ENCODE data around the gene FUOM. TPM values are rescaled to one million over a fixed set of nuclear protein-coding genes. Genes with fewer than 3 reads are reported as not detected.

The FUOM gene, protein sequence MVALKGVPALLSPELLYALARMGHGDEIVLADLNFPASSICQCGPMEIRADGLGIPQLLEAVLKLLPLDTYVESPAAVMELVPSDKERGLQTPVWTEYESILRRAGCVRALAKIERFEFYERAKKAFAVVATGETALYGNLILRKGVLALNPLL
- 16.0 and 22.3 TPM in 2 replicates for total RNA-seq (2021)
- percentile 46 among the genes with signal in this experiment for Bru-seq, nascent RNA
- BruChase-seq, experiment 1, labeled RNA remaining after a 2-hour chase = percentile 44 among the genes with signal in this experiment
- percentile 37 among the genes with signal in this experiment for BruChase-seq, experiment 2, labeled RNA remaining after a 6-hour chase
- long read RNA-seq, transcript FUOM-201 (6 exons, 709 nt) = major isoform, 6 of 12 reads
- long read RNA-seq, partial matches to known transcripts = 4 of 12 reads
- long read RNA-seq, other reads (novel, unspliced or antisense) = 2 of 12 reads

DNA sequence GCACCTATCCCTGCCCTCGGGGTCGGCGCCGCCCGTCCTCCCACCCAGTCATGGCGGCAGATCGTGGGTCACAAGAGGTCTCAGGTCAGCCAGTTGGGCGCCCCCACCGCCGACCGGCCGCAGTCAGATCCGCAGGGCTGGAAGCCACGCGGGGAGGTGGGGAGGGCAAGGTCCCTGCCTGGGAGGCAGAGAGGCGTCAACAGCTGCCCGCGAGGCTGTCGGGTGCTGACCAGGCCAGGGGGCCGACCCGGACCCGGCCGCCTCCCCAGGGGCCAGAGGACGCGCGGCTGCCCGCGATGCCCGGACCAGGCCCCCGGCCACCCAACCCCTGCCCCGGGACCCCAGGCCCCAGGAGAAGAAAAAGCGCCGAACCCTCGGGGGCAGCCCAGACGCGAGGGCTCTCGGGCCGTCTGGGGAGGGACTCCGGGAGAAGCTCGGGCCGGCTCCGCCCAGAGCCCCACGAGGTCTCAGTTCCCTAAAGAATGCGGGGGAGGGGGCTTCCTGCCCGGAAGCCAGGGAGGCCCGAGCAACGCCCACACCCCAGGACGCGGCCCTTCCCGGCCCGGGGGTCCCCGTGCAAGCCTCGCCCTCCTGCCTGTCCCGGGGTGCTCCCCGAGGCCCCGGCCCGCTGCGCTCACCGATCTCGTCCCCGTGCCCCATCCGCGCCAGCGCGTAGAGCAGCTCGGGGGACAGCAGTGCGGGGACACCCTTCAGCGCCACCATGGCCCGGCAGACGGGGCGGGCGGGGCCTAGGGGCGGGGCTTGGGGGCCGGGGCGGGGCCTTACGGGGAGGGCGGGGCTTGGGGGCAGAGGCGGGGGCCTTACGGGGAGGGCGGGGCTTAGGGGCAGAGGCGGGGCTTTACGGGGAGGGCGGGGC, at the start of gene FUOM:
Gene FUOM, minus strand, starts transcription at position 735 of the 877 bp plus-strand sequence. Its CDS starts 12 bp downstream, at position 723.
- Histone ChIP-seq H3K9me3 (ENCODE audit: low read depth, low read length, poor library complexity, severe bottlenecking) (no peaks in the 10 kb centered on the region), H3K27ac (ENCODE audit: low read depth, low read length, poor library complexity, severe bottlenecking) (peak within 1 kb of the TSS; percentile 86), H3K4me1 (ENCODE audit: insufficient read depth, low read length, poor library complexity, severe bottlenecking) (no peaks in the 10 kb centered on the region), H3K4me3 (ENCODE audit: low read depth, low read length, poor library complexity, severe bottlenecking) (peak within 1 kb of the TSS; percentile 85), H3K27me3 (replicated peaks; ENCODE audit: insufficient read depth, low read depth, low read length, poor library complexity) (no peaks in the 10 kb centered on the region), H3K36me3 (ENCODE audit: insufficient read depth, low read length, poor library complexity, severe bottlenecking) (peaks cover 7% of the 10 kb centered on the region)
- BruUV-seq (replicated peaks) = no TSS peak
- intact Hi-C loops (cut with micrococcal nuclease; ENCODE audit: unreplicated experiment) = no loop called here
- TF ChIP-seq, protein P1, sequence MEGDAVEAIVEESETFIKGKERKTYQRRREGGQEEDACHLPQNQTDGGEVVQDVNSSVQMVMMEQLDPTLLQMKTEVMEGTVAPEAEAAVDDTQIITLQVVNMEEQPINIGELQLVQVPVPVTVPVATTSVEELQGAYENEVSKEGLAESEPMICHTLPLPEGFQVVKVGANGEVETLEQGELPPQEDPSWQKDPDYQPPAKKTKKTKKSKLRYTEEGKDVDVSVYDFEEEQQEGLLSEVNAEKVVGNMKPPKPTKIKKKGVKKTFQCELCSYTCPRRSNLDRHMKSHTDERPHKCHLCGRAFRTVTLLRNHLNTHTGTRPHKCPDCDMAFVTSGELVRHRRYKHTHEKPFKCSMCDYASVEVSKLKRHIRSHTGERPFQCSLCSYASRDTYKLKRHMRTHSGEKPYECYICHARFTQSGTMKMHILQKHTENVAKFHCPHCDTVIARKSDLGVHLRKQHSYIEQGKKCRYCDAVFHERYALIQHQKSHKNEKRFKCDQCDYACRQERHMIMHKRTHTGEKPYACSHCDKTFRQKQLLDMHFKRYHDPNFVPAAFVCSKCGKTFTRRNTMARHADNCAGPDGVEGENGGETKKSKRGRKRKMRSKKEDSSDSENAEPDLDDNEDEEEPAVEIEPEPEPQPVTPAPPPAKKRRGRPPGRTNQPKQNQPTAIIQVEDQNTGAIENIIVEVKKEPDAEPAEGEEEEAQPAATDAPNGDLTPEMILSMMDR (conservative IDR thresholded peaks at IDR 0.05; ENCODE audit: low read depth, low read length) = no peak
- TF ChIP-seq EZH2 (IDR thresholded peaks at IDR 0.05; ENCODE audit: borderline replicate concordance, low read depth, low read length, poor library complexity, severe bottlenecking) = no peak
- CTCF ChIA-PET = no interaction called here
- POLR2A ChIA-PET (ENCODE audit: low non-redundant PET) = interaction anchor here (0.6 kb wide), 1 partner anchor 26 kb away, joined by 3 read pairs; no protein-coding TSS in a partner anchor
- DNase-seq (ENCODE audit: low spot score) = peak; percentile 90

DNA sequence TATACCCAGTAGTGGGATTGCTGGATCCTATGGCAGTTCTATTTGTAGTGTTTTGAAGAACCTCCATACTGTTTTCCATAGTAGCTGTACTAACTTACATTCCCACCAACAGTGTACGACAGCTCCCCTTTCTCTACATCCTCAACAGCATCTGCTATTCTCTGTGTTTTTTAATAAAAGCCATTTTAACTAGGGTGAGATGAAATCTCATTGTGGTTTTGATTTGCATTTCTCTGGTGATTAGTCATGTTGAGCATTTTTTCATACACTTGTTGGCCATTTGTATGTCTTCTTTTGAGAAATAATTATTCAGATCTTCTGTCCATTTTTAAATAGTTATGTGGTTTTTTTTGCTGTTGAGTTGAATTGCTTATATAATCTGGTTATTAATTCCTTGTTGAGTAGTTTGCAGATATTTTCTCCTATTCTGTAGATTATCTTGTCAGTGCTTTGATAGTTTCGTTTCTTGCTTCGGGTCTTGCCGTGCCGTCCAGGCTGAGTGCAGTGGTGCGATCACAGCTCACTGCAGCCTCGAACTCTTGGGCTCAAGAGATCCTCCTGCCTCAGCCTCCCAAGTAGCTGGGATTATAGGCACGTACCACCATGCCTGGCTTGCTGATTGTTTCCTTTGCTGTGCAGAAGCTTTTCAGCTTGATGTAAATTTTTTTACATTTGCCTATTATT, 48.2 kb upstream of the FUOM start:
- Histone ChIP-seq H3K9me3 (ENCODE audit: low read depth, low read length, poor library complexity, severe bottlenecking) (peaks cover 13% of the 10 kb centered on the region), H3K27me3 (replicated peaks; ENCODE audit: insufficient read depth, low read depth, low read length, poor library complexity) (no peaks in the 10 kb centered on the region), H3K27ac (ENCODE audit: low read depth, low read length, poor library complexity, severe bottlenecking) (no peak overlapping the region), H3K4me1 (ENCODE audit: insufficient read depth, low read length, poor library complexity, severe bottlenecking) (no peaks in the 10 kb centered on the region), H3K4me3 (ENCODE audit: low read depth, low read length, poor library complexity, severe bottlenecking) (no peak overlapping the region), H3K36me3 (ENCODE audit: insufficient read depth, low read length, poor library complexity, severe bottlenecking) (peaks cover 75% of the 10 kb centered on the region)
- intact Hi-C loops (cut with micrococcal nuclease; ENCODE audit: unreplicated experiment) = no loop called here
- DNase-seq (ENCODE audit: low spot score) = no peak
- CTCF ChIA-PET = no interaction called here
- TF ChIP-seq, protein P1 (conservative IDR thresholded peaks at IDR 0.05; ENCODE audit: low read depth, low read length) = no peak
- TF ChIP-seq EZH2 (IDR thresholded peaks at IDR 0.05; ENCODE audit: borderline replicate concordance, low read depth, low read length, poor library complexity, severe bottlenecking) = no peak
- POLR2A ChIA-PET (ENCODE audit: low non-redundant PET) = no interaction called here
- BruUV-seq (replicated peaks) = no TSS peak

DNA sequence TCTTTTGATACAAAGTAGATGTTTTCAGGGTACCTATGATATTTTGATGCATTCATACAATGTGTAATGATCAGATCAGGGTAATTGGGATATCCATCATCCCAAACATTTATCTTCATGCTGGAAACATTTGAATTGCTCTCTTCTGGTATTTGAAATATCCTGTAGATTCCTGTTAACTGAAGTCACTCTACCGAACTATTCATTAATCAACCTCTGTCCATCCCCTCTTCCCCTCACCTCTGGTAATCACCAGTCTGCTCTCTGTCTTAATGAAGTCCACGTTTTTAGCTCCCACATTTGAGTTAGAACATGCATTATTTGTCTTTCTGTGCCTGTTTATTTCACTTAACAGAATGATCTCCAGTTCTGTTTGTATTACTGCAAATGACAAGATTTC, 47.5 kb upstream of the FUOM start:
- TF ChIP-seq EZH2 (IDR thresholded peaks at IDR 0.05; ENCODE audit: borderline replicate concordance, low read depth, low read length, poor library complexity, severe bottlenecking) = no peak
- TF ChIP-seq, protein P1 (conservative IDR thresholded peaks at IDR 0.05; ENCODE audit: low read depth, low read length) = no peak
- no TSS peak for BruUV-seq (replicated peaks)
- Histone ChIP-seq H3K4me3 (ENCODE audit: low read depth, low read length, poor library complexity, severe bottlenecking) (no peak overlapping the region), H3K9me3 (ENCODE audit: low read depth, low read length, poor library complexity, severe bottlenecking) (peaks cover 6% of the 10 kb centered on the region), H3K27ac (ENCODE audit: low read depth, low read length, poor library complexity, severe bottlenecking) (no peak overlapping the region), H3K36me3 (ENCODE audit: insufficient read depth, low read length, poor library complexity, severe bottlenecking) (peaks cover 72% of the 10 kb centered on the region), H3K27me3 (replicated peaks; ENCODE audit: insufficient read depth, low read depth, low read length, poor library complexity) (no peaks in the 10 kb centered on the region), H3K4me1 (ENCODE audit: insufficient read depth, low read length, poor library complexity, severe bottlenecking) (no peaks in the 10 kb centered on the region)
- CTCF ChIA-PET = no interaction called here
- POLR2A ChIA-PET (ENCODE audit: low non-redundant PET) = no interaction called here
- DNase-seq (ENCODE audit: low spot score) = no peak
- intact Hi-C loops (cut with micrococcal nuclease; ENCODE audit: unreplicated experiment) = no loop called here

All from A673 (cell line).